GM21360 (cell line): ENCODE data around the gene TACO1.

Experiments
- ATAC-seq: cut with Tn5 transposase; IDR thresholded peaks from one replicate; pipeline ENCODE4 v1.9.1; 2021; ENCODE audit warnings: mild to moderate bottlenecking, moderate library complexity; ENCODE audit not compliant: unreplicated experiment

The TACO1 gene

DNA sequence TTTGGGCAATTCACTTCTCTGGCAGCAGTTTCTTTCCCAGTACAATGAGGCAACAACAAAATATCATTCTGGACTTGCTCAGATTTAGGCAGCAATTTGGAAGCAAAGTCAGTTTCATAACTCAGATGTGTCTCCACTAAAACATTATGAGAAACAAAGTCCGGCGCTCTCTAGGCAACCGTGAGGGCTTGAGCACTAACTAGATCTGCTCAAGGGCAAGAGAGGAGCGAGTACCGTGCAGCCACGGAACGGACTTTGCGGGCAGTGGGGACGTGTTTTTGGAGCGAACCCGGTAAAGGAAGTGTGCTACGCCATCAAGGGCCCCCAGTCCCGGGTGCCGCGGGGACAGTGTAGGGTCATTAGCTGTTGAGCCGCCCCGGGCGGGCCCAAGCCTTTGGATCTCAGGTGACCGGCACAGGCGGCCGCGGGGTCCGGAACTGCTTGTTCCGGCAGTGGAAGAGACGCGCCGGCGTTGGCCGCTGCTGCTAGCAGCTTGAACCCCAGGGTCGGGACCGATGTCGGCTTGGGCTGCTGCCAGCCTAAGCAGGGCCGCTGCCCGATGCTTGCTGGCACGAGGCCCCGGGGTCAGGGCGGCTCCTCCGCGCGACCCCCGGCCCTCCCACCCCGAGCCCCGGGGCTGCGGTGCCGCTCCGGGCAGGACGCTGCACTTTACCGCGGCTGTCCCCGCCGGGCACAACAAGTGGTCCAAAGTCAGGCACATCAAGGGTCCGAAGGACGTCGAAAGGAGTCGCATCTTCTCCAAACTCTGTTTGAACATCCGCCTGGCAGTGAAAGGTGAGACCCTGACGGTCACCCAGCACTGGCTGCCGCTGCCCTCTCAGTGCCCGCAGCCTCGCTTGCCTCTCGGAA lies at the start of gene TACO1:
TACO1 (plus strand) TSS at position 327 of the 870 bp plus-strand sequence; CDS start at position 516, 189 bp downstream.
- ATAC-seq = peak; percentile 82

DNA sequence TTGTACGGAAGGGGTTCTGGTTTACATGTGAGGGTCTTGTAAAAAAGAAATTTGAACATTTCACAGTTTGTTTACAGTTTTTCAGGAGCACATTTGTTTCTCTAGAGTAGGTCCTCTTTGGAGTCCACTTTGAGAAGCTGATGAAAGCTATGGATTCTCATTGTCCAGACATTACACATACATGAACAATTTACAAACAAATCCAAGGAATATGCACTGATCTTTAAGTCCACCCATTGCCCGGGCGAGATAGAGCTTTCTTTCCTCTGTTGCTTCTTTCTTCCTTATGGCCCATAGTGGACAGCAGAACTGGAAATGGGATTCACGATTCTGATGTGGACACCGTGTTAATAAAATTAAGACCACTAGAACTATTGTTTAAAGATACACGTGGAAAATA lies 48.5 kb upstream of the TACO1 start:
- ATAC-seq = no peak

DNA sequence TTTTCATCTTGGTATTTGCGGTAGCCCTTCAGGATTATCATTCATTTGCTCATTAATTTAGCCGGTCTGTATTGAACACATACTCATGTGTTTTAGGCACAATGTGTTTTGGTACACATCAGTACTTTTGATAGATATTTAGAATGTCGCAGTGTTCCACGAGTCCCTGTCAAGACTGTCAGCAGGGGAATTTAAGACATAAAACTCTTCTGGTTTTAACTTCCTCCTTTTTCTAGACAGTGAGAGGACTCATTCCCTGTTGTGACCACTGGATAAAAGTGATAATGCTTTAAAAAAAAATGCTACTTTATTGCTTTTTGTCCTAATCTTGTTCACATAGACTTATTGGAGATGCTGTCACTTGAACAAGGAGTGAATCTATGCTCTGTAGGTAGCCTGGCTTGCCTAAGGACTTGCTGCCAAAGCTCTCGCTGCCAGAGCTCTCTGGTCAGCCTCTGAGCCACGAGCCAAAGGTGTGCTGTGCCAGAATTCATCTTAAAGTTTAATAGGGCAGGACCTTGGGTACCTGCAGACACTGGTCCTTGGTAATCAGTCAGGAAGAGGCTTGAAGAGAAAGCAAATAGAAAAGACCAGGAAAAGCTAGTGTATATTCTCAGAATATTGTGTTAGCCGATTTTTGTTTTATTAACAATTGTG lies 45.1 kb upstream of the TACO1 start:
- ATAC-seq = no peak

DNA sequence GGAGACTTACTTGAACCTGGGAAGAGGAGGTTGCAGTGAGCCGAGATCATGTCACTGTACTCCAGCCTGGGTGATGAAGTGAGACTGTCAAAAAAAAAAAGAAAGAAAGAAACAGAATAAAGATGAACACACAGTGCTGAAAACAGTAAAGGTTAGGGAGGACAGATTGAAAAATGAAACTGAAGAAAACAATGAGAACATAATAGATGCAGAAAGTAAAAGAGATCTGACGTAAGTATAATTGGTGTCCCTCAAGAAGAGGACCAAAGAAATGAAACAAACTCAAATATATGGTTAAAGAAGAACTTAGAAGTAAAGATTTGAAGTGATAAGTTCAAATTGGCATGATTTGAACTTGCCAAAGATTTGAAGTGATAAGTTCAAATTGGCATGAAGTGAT lies 43.3 kb upstream of the TACO1 start:
- no peak for ATAC-seq

DNA sequence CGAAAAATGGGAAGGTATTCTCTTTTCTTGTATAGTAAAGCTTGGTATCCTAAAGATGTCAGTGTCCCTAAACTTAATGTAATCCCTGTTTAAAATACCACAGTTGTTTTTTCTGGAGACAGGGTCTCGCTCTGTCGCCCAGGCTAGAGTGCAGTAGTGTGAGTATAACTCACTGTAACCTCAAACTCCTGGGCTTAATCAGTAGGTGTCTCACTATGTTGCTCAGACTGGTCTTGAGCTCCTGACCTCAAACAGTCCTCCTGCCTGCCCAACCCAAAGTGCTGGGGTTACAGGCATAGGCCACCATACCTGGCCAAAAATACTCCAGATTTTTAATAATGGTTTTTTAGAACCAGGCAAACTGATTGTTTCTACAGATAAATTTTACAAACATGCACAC lies 42.3 kb upstream of the TACO1 start:
- no peak for ATAC-seq

DNA sequence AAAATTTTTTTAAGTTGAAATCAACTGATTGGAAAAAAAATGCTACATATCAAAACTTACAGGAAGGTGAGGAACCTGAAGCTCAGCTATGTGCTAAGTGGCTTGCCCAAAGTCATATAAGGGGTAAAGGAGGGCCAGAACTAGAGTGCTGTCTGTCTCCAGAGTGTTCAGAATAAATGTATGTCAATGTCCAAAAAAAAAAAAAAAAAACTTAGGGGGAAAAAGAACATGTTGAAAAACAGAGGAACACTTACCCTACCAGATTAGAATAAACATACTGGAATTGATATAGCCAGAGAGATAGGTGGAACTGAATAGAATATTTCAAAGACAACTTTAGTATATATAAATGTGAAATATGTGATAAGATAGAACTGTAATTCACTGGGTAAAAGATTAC lies 38.9 kb upstream of the TACO1 start:
- no peak for ATAC-seq

DNA sequence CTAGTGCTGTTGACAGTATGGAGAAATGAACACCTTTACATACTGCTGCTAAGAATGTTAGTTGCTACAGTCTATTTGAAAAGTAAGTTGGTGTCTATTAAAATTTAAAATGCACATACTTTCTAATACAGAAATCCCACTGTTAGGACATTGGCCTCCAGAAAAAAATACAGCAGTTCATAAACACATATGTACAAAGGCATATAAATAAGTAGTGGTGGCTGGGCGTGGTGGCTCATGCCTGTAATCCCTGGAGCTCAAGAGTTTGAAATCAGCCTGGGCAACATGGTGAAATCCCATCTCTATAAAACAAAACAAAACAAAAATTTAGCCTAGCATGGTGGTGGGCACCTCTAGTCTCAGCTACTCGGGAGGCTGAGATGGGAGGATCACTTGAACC lies 37.4 kb upstream of the TACO1 start:
- no peak for ATAC-seq

DNA sequence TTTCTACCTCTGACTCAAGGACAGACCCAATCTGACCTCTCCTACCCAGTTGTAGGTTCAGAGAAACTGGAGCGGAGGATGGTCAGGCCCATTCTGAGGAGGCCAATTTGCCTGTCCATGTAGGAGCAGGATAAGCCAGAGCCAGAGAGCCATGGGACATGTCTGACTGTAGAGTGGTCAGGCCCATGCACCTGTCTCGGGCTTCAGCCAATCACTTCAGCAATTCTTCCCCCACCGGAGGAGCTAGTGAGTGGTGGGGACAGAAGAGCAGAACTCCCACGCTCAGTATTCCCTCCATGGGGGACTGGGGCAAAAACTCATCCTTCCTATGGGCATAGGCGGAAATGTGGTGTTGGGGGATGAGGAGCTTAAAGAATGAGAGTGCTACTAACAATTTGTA lies 36.1 kb upstream of the TACO1 start:
- ATAC-seq = no peak

DNA sequence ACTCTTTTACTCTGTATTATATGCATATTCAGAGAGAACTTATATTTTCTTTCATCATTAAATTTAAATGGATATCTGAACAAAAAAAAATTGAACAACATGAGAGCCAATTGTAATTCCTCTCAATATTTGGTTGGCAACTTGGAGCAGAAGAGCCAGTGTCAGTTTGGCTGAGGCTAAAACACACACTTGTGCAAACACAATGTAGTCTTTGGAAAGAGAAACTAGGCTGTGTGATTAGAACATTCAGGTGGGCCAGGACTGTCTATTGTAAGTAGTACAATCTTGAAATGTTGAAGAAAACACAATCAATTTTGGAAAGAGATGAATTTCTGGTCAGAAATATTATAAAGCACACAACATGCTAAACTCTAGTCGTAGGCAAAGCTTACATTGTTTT lies 33.5 kb upstream of the TACO1 start:
- ATAC-seq = no peak

DNA sequence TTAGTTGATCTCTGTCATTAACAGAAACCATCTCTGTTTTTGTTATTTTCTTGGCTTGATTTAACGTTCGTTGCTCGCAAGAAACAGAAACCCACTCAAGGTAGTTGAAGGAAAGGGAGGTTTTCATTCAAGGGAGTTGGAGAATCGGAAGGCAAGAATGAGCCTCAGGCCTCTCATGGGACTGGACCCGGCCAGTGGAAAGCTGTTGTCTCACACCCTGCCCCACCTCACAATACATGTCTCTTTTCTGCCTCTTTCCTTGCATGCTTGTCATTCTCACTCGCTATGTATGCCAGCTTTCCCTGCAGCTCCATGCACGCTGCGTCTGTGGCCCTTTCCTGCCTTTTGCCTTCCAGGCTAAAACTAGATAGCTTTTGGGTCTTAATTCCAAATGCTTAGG lies 32.1 kb upstream of the TACO1 start:
- no peak for ATAC-seq

DNA sequence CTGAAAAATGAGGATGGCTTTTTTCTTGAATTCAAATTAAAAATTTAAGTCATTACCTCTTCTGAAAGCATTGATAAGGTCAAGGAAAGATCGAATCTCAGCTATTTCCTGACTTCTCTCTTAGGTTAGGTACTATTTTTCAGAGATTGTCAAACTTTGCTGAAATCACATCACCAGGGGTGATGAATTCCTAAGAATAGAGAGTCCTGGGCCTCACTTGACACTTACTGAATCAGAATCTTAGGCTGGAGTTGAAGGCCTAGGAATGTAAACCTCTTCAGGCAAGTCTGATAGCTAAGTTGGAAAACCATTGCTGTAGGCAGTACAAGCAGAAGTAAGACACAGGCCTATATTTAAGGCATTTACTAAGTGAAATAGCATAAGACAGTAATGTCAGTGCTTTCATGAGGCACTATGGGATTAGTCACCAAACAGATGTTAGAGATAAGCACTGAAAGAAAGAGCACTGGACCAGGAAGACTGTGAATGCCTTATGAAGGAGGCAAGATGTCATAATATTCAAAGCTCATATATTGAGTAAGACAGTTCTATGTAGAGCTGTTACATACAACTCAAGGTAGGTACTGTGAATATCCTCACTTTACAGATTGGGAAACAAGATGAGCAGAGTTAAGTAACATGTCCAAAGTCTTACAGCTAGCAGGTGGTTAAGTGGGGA lies 28.9 kb upstream of the TACO1 start:
- ATAC-seq = no peak

DNA sequence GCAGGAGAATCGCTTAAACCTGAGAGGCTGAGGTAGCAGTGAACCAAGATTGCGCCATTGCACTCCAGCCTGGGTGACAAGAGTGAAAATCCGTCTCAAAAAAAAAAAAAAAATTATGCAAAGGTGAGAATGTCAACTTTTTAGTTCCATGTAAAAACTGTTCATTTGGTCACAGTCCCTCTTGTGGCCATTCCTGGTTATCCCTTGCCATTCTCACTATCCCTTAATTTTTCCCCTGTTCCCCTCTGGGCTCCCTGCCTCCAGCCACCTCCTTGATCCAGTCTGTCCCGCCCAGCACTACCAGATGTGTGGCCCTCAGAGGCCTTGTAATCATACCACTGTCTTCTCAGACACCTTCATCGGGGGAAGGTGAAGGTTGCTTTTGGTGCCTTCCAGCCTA lies 27.1 kb upstream of the TACO1 start:
- ATAC-seq = no peak

DNA sequence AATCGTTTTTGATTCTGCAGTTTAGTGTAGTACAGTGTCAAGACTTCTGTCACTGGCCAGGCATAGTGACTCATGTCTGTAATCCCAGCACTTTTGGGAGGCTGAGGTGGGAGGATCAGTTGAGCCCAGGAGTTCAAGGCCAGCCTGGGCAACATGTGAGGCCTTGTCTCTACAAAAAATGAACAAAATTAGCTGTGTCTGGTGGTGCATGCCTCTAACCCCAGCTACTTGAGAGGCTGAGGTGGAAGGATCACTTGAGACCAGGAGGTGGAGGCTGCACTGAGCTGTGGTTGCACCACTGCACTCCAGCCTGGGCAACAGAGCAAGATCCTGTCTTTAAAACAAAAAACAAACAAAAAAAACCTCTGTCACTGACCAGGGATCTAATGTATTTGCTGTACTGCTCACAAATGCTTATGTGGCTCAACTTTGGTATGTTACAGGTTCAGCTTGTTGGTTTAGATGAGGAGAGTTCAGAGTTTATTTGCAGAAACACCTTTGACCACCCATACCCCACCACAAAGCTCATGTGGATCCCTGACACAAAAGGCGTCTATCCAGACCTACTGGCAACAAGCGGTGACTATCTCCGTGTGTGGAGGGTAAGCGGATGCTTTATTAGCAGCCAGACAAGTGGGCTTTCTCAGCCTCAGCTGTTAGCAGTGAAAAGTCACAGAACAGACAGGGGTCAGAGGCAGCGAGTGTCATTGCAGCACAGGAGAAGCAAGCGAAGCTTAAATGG lies 22.5 kb upstream of the TACO1 start:
- ATAC-seq = no peak

DNA sequence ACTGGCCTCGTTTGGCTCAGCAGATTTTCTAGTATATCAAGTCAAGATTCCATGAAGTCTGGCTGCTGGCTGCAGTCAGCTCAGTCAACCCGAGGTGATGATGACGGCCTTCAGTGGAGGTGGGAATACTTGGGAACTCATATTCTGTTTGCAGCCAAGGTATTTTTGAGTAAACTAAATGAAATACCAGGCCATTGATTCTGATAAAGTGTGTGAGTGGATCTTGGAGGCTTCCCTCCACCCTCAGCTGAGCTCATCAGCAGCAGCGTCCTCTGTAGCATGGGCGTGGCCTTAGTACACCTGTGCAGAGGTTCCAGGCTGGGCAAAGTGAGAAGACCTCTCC lies 22.0 kb upstream of the TACO1 start:
- no peak for ATAC-seq

DNA sequence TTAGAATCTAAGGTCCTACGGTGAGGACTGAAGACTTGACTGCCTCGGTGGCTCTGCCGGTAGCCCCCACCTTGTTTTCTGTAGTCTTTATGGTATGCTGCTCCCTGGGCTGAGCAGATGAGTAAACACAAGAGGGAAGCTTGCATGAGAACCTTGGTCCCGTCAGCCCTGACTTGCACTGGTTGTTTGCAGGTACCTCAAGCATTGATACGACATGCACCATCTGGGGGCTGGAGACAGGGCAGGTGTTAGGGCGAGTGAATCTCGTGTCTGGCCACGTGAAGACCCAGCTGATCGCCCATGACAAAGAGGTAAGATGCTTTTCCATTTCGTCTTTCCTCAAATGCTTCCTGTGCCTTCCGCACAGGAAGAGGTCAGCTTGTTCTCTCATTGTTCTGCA lies 21.1 kb upstream of the TACO1 start:
- ATAC-seq = no peak

DNA sequence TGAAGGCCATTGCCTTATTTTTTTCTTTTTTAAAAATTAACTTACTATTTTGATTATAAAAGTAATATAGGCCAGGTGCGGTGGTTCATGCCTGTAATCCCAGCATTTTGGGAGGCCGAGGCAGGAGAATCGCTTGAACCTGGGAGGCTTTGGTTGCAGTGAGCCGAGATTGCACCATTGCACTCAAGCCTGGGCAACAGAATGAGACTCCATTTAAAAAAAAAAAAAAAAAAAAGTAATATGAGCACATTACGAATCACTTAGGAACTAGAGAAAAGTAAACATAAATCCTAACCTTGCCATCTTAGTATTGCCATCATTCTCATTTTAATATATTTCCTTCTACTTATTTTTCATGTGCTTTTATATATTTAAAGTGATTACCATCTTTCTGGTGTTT lies 12.9 kb upstream of the TACO1 start:
- no peak for ATAC-seq

DNA sequence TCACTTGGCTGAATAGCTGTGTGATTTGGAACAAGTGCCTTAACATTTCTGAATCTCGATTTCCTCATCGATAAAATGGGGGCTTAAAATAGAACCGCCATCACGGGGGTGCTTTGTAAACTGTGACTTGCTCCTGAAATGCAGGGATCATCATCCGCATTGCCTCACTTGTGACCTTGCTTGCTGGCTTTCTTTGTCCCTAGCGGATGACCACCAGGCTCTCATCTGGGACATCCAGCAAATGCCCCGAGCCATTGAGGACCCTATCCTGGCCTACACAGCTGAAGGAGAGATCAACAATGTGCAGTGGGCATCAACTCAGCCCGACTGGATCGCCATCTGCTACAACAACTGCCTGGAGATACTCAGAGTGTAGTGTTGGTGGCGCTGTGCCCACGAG lies 11.9 kb upstream of the TACO1 start:
- no peak for ATAC-seq

DNA sequence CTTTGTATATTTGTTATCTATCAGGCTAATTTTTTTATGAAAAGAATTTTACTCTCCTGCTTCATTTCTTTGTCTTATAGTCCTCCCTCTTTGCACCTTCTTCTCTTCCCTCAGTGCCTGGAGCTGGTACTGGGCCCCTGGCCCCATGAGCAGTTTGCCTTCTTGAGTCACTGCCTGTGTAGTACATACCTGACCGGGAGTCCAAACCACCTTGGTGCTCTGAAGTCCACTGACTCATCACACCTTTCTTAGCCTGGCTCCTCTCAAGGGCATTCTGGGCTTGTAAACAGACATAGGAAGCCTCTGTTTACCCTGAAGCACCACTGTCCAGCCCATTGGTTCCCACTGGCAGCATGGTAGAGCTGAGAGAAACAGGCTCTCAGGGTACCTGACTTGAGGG lies 11.0 kb upstream of the TACO1 start:
- ATAC-seq = no peak

DNA sequence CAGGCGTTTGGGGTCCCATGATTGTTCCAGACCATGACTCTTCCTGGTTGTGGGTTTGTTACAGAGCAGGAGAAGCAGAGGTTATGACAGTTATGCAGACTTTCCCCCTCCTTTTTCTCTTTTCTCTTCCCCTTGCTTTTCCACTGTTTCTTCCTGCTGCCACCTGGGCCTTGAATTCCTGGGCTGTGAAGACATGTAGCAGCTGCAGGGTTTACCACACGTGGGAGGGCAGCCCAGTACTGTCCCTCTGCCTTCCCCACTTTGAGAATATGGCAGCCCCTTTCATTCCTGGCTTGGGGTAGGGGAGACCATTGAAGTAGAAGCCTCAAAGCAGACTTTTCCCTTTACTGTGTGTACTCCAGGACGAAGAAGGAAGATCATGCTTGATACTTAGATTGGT lies 7.9 kb upstream of the TACO1 start:
- no peak for ATAC-seq

DNA sequence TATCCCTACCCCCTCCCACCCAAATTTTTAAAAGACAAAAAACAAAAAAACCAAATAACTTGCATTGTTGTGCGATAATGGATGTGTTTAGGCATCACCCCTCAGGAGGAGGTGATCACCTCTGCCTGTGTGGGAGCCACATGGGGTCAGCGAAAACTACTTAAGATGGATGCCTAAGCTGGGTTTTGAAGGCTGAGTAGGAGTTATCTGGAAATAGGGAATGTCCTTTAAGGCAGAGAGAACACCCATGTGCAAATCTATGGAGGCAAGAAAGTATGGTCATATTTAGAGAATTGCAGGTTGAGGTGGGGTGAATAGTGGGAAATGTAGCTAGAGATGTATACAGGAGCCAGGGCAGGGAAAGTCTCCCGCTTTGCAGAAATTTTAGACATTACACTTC lies 5.6 kb upstream of the TACO1 start:
- no peak for ATAC-seq

DNA sequence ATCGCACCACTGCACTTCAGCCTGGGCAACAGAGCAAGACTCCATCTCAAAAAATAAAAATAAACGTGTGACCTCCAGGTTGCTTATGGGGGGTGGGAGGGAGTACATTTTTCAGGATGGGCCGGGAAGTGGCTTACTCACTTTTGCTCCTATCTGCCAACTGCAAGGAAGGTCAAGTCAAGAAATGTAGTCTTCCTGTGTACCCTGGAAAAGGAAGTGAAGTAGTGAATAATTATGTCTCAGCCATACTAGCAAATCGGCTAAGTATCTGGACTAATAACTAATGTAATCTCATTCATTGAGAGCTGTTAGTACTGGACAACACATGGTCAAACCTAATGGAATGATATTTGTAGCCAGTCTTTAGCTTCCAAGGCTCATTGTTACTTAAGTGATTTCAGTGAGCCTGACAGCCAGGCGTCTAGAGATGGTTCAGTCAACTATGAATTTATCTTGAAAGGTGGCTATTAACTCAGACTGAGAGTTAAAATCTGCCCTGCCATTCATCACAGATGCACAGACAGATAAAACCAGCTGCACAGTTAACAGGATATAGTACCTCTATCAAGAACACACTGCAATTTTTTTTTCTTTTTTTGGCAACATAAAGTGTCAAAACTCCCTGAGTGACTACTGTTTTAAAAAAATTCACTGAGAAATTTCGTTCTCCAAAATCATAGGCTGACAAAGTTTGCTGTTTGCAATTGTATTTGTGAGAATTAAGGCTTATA lies 3.7 kb upstream of the TACO1 start:
- no peak for ATAC-seq
